Kidney (tissue), 14 donors: ENCODE measurements around the gene CPED1. TPM values are rescaled to one million over a fixed set of nuclear protein-coding genes. Genes with fewer than 3 reads are reported as not detected.
A peak's percentile ranks its signal among the peaks of the same experiment; 100 is the strongest.
"Not testable (repeated sequence)": the region's sequence is repeated elsewhere in the genome, so short reads cannot be mapped to it uniquely, and the experiment has no call there.

Experiments used
- DNase-seq, 5 donors: peaks; one replicate each; pipeline ENCODE4 v3.0.0-alpha.2; 2013 to 2020
- FAIRE-seq: peaks from 2 replicates; lab custom pipeline; 2012; peaks lifted over from hg19 to GRCh38; lab: Jason Lieb, UNC
- H3K27ac ChIP-seq, 2 donors: one replicate each; pipeline ENCODE4 v1.7.0; 2013; ENCODE audit warnings: low read depth in 2 of 2, low read length in 2 of 2, inconsistent platforms in 1 of 2
- H3K27me3 ChIP-seq: one replicate; pipeline ENCODE4 v1.7.1; 2013; ENCODE audit warnings: low read length, inconsistent platforms; ENCODE audit not compliant: control insufficient read depth, insufficient read depth
- H3K36me3 ChIP-seq, 3 donors: one replicate each; pipeline versions ENCODE4 v1.7.0 to v1.7.1; 2013; ENCODE audit warnings: low read length in 3 of 3, control low read depth in 1 of 3, inconsistent platforms in 1 of 3; ENCODE audit not compliant: insufficient read depth in 3 of 3, control insufficient read depth in 2 of 3
- H3K4me1 ChIP-seq, 3 donors: one replicate each; pipeline versions ENCODE4 v1.7.0 to v1.7.1; 2013; ENCODE audit warnings: low read length in 3 of 3, inconsistent platforms in 1 of 3, low read depth in 1 of 3; ENCODE audit not compliant: control insufficient read depth in 2 of 3, insufficient read depth in 2 of 3
- H3K4me3 ChIP-seq, 3 donors: one replicate each; pipeline versions ENCODE4 v1.7.0 to v1.8.1; 2013; ENCODE audit warnings: low read length in 3 of 3, control low read depth in 1 of 3, inconsistent platforms in 1 of 3
- H3K9ac ChIP-seq, 3 donors: one replicate each; pipeline versions ENCODE4 v1.7.0 to v1.7.1; 2013; ENCODE audit warnings: low read length in 3 of 3, control low read depth in 1 of 3, inconsistent platforms in 1 of 3
- H3K9me3 ChIP-seq, 3 donors: one replicate each; pipeline versions ENCODE4 v1.7.0 to v1.7.1; 2013; ENCODE audit warnings: low read length in 3 of 3, control low read depth in 1 of 3, inconsistent platforms in 1 of 3; ENCODE audit not compliant: control insufficient read depth in 2 of 3, insufficient read depth in 1 of 3
- CTCF ChIP-seq: IDR thresholded peaks from 3 replicates; pipeline ENCODE4 v1.5.1; 2012; ENCODE audit warnings: mild to moderate bottlenecking, moderate library complexity, borderline replicate concordance; ENCODE audit not compliant: insufficient read depth; ENCODE audit errors: extremely low read depth
- intact Hi-C: fragments of 100-400 bp; cut with DNase I; formaldehyde crosslinking; loops from one replicate; pipeline ENCODE4 v1.11.1; 2022
- polyA plus RNA-seq: library from polyadenylated mRNA; stranded (reverse); fragments of 350-450 nt; fragmentation: Illumina TruSeq; extraction: RNeasy Lipid Tissue Mini Kit (QIAGEN cat#74804); gene quantifications from one replicate; pipeline ENCODE4 v1.2.3, GENCODE V29; 2014; ENCODE audit warnings: low read depth, low replicate concordance; ENCODE audit not compliant: insufficient read depth
- total RNA-seq: library from RNA; stranded (reverse); fragmentation: NEBNext Ultra II Directional; extraction: Animal tissue kit (Norgen Biotek cat#: 25700); gene quantifications from one replicate; pipeline ENCODE4 v1.2.1, GENCODE V29; 2021
- donor health status: control.
- donor health status: control.
- donor health status: control.
- donor health status: control.
- donor health status: control.
- donor health status: DM: yes; HTN: yes; CAD: no.
- donor health status: Normal renal cell carcinoma (clear cell type).

The CPED1 gene
- total and polyA plus RNA-seq, 2 donors from 2014 or later: 2.9 to 16.9 TPM

GRCh38 chr7:121119047-121119446, 130.5 kb downstream of the CPED1 start:
- no peak for TF ChIP-seq CTCF
- intact Hi-C loops: no loop called here
- H3K4me1 ChIP-seq: no peaks in the 10 kb centered on the region
- no peaks in the 10 kb centered on the region for H3K9me3 ChIP-seq
- DNase-seq (no peak), FAIRE-seq (no peak)
- H3K9ac ChIP-seq: no peak overlapping the region
- H3K27ac ChIP-seq: no peak overlapping the region
- no peak overlapping the region for H3K4me3 ChIP-seq
- no peaks in the 10 kb centered on the region for H3K27me3 ChIP-seq
- no peaks in the 10 kb centered on the region for H3K36me3 ChIP-seq

GRCh38 chr7:121123032-121123431, 134.5 kb downstream of the CPED1 start:
- no peak overlapping the region for H3K27ac ChIP-seq
- no peaks in the 10 kb centered on the region for H3K9me3 ChIP-seq
- no peak overlapping the region for H3K9ac ChIP-seq
- no peak overlapping the region for H3K4me3 ChIP-seq
- TF ChIP-seq CTCF: no peak
- H3K27me3 ChIP-seq: no peaks in the 10 kb centered on the region
- H3K4me1 ChIP-seq: no peaks in the 10 kb centered on the region
- H3K36me3 ChIP-seq: no peaks in the 10 kb centered on the region
- intact Hi-C loops: no loop called here
- no peak for FAIRE-seq
- no peak for DNase-seq

GRCh38 chr7:121125454-121125853, 136.9 kb downstream of the CPED1 start:
- H3K27ac ChIP-seq, DNase-seq, H3K4me1 ChIP-seq, H3K36me3 ChIP-seq, H3K9ac ChIP-seq, H3K27me3 ChIP-seq, H3K4me3 ChIP-seq, H3K9me3 ChIP-seq, FAIRE-seq, intact Hi-C loops: not testable (repeated sequence)

GRCh38 chr7:121126201-121126600, 137.7 kb downstream of the CPED1 start:
- Histone ChIP-seq H3K9ac (no peak overlapping the region), H3K4me1 (no peaks in the 10 kb centered on the region), H3K36me3 (no peaks in the 10 kb centered on the region), H3K27me3 (no peaks in the 10 kb centered on the region), H3K9me3 (no peaks in the 10 kb centered on the region), H3K27ac (no peak overlapping the region), H3K4me3 (no peak overlapping the region)
- FAIRE-seq (peak; percentile 35), DNase-seq (no peak)
- intact Hi-C loops: no loop called here
- no peak for TF ChIP-seq CTCF
